Immature natural killer cell (primary cell): Measurements from ENCODE around the gene CDHR3. TPM values are rescaled to one million over a fixed set of nuclear protein-coding genes. Genes with fewer than 3 reads are reported as not detected.
A peak's percentile ranks its signal among the peaks of the same experiment; 100 is the strongest.

ENCODE experiments used
- DNase-seq, 3 donors: peaks; one replicate each; pipeline ENCODE4 v3.0.0; 2022; ENCODE audit warnings: mixed read lengths in 1 of 3
- H3K27ac Mint-ChIP-seq, 6 donors: one replicate each; pipeline ENCODE4 v1.8.0; 2020; ENCODE audit warnings: mixed read lengths in 6 of 6, mild to moderate bottlenecking in 5 of 6, inconsistent platforms in 4 of 6, moderate library complexity in 3 of 6
- H3K27me3 Mint-ChIP-seq, 3 donors: one replicate each; pipeline ENCODE4 v1.8.0; 2020 to 2021; ENCODE audit warnings: low read depth in 3 of 3, mild to moderate bottlenecking in 3 of 3, mixed read lengths in 3 of 3, moderate library complexity in 3 of 3, inconsistent platforms in 1 of 3
- H3K36me3 Mint-ChIP-seq, 3 donors: one replicate each; pipeline ENCODE4 v1.8.0; 2020; ENCODE audit warnings: mixed read lengths in 3 of 3, inconsistent platforms in 2 of 3, mild to moderate bottlenecking in 2 of 3
- H3K4me1 Mint-ChIP-seq, 2 donors: one replicate each; pipeline ENCODE4 v1.8.0; 2020; ENCODE audit warnings: inconsistent platforms in 2 of 2, mild to moderate bottlenecking in 2 of 2, mixed read lengths in 2 of 2, moderate library complexity in 1 of 2
- H3K4me3 Mint-ChIP-seq, 5 donors: one replicate each; pipeline ENCODE4 v1.8.0; 2020; ENCODE audit warnings: mild to moderate bottlenecking in 5 of 5, mixed read lengths in 5 of 5, inconsistent platforms in 3 of 5, moderate library complexity in 3 of 5
- H3K9me3 Mint-ChIP-seq, 6 donors: one replicate each; pipeline ENCODE4 v1.8.0; 2020; ENCODE audit warnings: mild to moderate bottlenecking in 6 of 6, mixed read lengths in 6 of 6, inconsistent platforms in 4 of 6, moderate library complexity in 3 of 6
- polyA plus RNA-seq, 3 donors: library from polyadenylated mRNA; unstranded; fragments of 300-500 nt; fragmentation: Illumina TruSeq; gene quantifications; one replicate each; pipeline ENCODE4 v1.2.3, GENCODE V29; 2021

Gene CDHR3
- 1 to 10 TPM; 1.2 to 3.4 (median 2.1) TPM for polyA plus RNA-seq

GRCh38 chr7:105963038-105963667 lies at the start of gene CDHR3:
TSS of gene CDHR3 (plus strand) at chr7:105963264. CDS start at chr7:105963319, 55 bp downstream.
- Mint-ChIP-seq H3K36me3 (peaks cover 0 to 8% (median 0%) of the 10 kb centered on the region in 3 donors), H3K4me1 (no peaks in the 10 kb centered on the region), H3K27me3 (peaks cover 0 to 5% (median 3%) of the 10 kb centered on the region in 3 donors), H3K4me3 (no peak within 1 kb of the TSS), H3K9me3 (peaks cover 0 to 1% (median 0%) of the 10 kb centered on the region in 6 donors), H3K27ac (no peak within 1 kb of the TSS)
- no peak for DNase-seq

- H3K4me3 Mint-ChIP-seq: no peak overlapping the region
- peaks cover 32 to 54% (median 52%) of the 10 kb centered on the region in 3 donors for H3K36me3 Mint-ChIP-seq
- no peak overlapping the region for H3K27ac Mint-ChIP-seq
- no peaks in the 10 kb centered on the region for H3K4me1 Mint-ChIP-seq
- H3K27me3 Mint-ChIP-seq: peaks cover 0 to 1% (median 0%) of the 10 kb centered on the region in 3 donors
- DNase-seq: no peak
- H3K9me3 Mint-ChIP-seq: peaks cover 0 to 2% (median 0%) of the 10 kb centered on the region in 6 donors
Observed at GRCh38 chr7:105913947-105914346, 49.1 kb upstream of the CDHR3 start.

GRCh38 chr7:105916603-105917002 lies 46.5 kb upstream of the CDHR3 start:
- peaks cover 26 to 53% (median 49%) of the 10 kb centered on the region in 3 donors for H3K36me3 Mint-ChIP-seq
- DNase-seq: no peak
- peaks cover 0 to 2% (median 0%) of the 10 kb centered on the region in 6 donors for H3K9me3 Mint-ChIP-seq
- H3K4me1 Mint-ChIP-seq: peaks cover 13 to 15% of the 10 kb centered on the region in 2 donors
- no peak overlapping the region for H3K4me3 Mint-ChIP-seq
- no peaks in the 10 kb centered on the region for H3K27me3 Mint-ChIP-seq
- no peak overlapping the region for H3K27ac Mint-ChIP-seq

GRCh38 chr7:105917659-105918058 lies 45.4 kb upstream of the CDHR3 start:
- Mint-ChIP-seq H3K4me3 (no peak overlapping the region), H3K27me3 (no peaks in the 10 kb centered on the region), H3K9me3 (peaks cover 0 to 2% (median 0%) of the 10 kb centered on the region in 6 donors), H3K4me1 (peaks cover 13 to 15% of the 10 kb centered on the region in 2 donors), H3K27ac (no peak overlapping the region), H3K36me3 (peaks cover 20 to 44% (median 42%) of the 10 kb centered on the region in 3 donors)
- no peak for DNase-seq

GRCh38 chr7:105920766-105921165 lies 42.3 kb upstream of the CDHR3 start:
- Mint-ChIP-seq H3K36me3 (peaks cover 29 to 60% (median 50%) of the 10 kb centered on the region in 3 donors), H3K4me1 (peaks cover 27 to 34% of the 10 kb centered on the region in 2 donors), H3K27ac (no peak overlapping the region), H3K4me3 (no peak overlapping the region), H3K27me3 (peaks cover 0 to 2% (median 0%) of the 10 kb centered on the region in 3 donors), H3K9me3 (peaks cover 0 to 2% (median 0%) of the 10 kb centered on the region in 6 donors)
- peak; percentile 12 to 24 (median 21) for DNase-seq

- DNase-seq: peak in 1 of 3 donors; percentile 9
- H3K9me3 Mint-ChIP-seq: no peaks in the 10 kb centered on the region
- H3K36me3 Mint-ChIP-seq: peaks cover 16 to 57% (median 49%) of the 10 kb centered on the region in 3 donors
- H3K4me1 Mint-ChIP-seq: peaks cover 25 to 36% of the 10 kb centered on the region in 2 donors
- H3K27me3 Mint-ChIP-seq: peaks cover 0 to 3% (median 2%) of the 10 kb centered on the region in 3 donors
- H3K27ac Mint-ChIP-seq: peak overlapping the region; percentile 29 to 65 (median 44)
- no peak overlapping the region for H3K4me3 Mint-ChIP-seq
Observed at GRCh38 chr7:105924945-105925344, 38.1 kb upstream of the CDHR3 start.

GRCh38 chr7:105926131-105926530 lies 36.9 kb upstream of the CDHR3 start:
- no peak overlapping the region for H3K27ac Mint-ChIP-seq
- peaks cover 16 to 55% (median 52%) of the 10 kb centered on the region in 3 donors for H3K36me3 Mint-ChIP-seq
- DNase-seq: no peak
- peaks cover 15 to 24% of the 10 kb centered on the region in 2 donors for H3K4me1 Mint-ChIP-seq
- H3K4me3 Mint-ChIP-seq: no peak overlapping the region
- H3K9me3 Mint-ChIP-seq: no peaks in the 10 kb centered on the region
- peaks cover 0 to 3% (median 2%) of the 10 kb centered on the region in 3 donors for H3K27me3 Mint-ChIP-seq

- H3K36me3 Mint-ChIP-seq: peaks cover 7 to 55% (median 45%) of the 10 kb centered on the region in 3 donors
- H3K27ac Mint-ChIP-seq: no peak overlapping the region
- no peaks in the 10 kb centered on the region for H3K9me3 Mint-ChIP-seq
Observed at GRCh38 chr7:105931179-105931578, 31.9 kb upstream of the CDHR3 start.

GRCh38 chr7:105932835-105933477 lies 30.1 kb upstream of the CDHR3 start:
- no peak for DNase-seq
- Mint-ChIP-seq H3K4me3 (no peak overlapping the region), H3K4me1 (no peaks in the 10 kb centered on the region), H3K27me3 (peaks cover 0 to 3% (median 1%) of the 10 kb centered on the region in 3 donors), H3K9me3 (no peaks in the 10 kb centered on the region), H3K27ac (no peak overlapping the region), H3K36me3 (peaks cover 3 to 39% (median 39%) of the 10 kb centered on the region in 3 donors)

More at GRCh38 chr7:105931179-105931578, 31.9 kb upstream of the CDHR3 start:
- no peak for DNase-seq
- Mint-ChIP-seq H3K4me1 (peaks cover 0 to under 1% of the 10 kb centered on the region in 2 donors), H3K4me3 (no peak overlapping the region), H3K27me3 (peaks cover 0 to 3% (median 1%) of the 10 kb centered on the region in 3 donors)

- Mint-ChIP-seq H3K27me3 (peaks cover 0 to 1% (median 0%) of the 10 kb centered on the region in 3 donors), H3K9me3 (no peaks in the 10 kb centered on the region), H3K4me3 (no peak overlapping the region), H3K27ac (no peak overlapping the region), H3K4me1 (no peaks in the 10 kb centered on the region), H3K36me3 (peaks cover 5 to 28% (median 26%) of the 10 kb centered on the region in 3 donors)
- DNase-seq: peak in 1 of 3 donors; percentile 4
Observed at GRCh38 chr7:105934572-105935185, 28.4 kb upstream of the CDHR3 start.

- H3K4me3 Mint-ChIP-seq: no peak overlapping the region
- no peak for DNase-seq
- peaks cover 0 to 1% (median 0%) of the 10 kb centered on the region in 3 donors for H3K27me3 Mint-ChIP-seq
- no peak overlapping the region for H3K27ac Mint-ChIP-seq
- H3K9me3 Mint-ChIP-seq: no peaks in the 10 kb centered on the region
- H3K4me1 Mint-ChIP-seq: no peaks in the 10 kb centered on the region
- H3K36me3 Mint-ChIP-seq: peaks cover 4 to 24% (median 23%) of the 10 kb centered on the region in 3 donors
Observed at GRCh38 chr7:105935250-105935649, 27.8 kb upstream of the CDHR3 start.

GRCh38 chr7:105937411-105937810 lies 25.7 kb upstream of the CDHR3 start:
- H3K4me3 Mint-ChIP-seq: no peak overlapping the region
- H3K27ac Mint-ChIP-seq: no peak overlapping the region
- DNase-seq: no peak
- no peaks in the 10 kb centered on the region for H3K27me3 Mint-ChIP-seq
- H3K36me3 Mint-ChIP-seq: peaks cover 4 to 15% (median 12%) of the 10 kb centered on the region in 3 donors
- H3K4me1 Mint-ChIP-seq: no peaks in the 10 kb centered on the region
- no peaks in the 10 kb centered on the region for H3K9me3 Mint-ChIP-seq

- H3K36me3 Mint-ChIP-seq: peaks cover 0 to 14% (median 4%) of the 10 kb centered on the region in 3 donors
- H3K27ac Mint-ChIP-seq: no peak overlapping the region
- no peaks in the 10 kb centered on the region for H3K9me3 Mint-ChIP-seq
- no peak for DNase-seq
- H3K4me3 Mint-ChIP-seq: no peak overlapping the region
- H3K27me3 Mint-ChIP-seq: no peaks in the 10 kb centered on the region
- no peaks in the 10 kb centered on the region for H3K4me1 Mint-ChIP-seq
Observed at GRCh38 chr7:105940109-105940508, 23.0 kb upstream of the CDHR3 start.

- H3K27ac Mint-ChIP-seq: no peak overlapping the region
- DNase-seq: no peak
- peaks cover 0 to 1% (median 0%) of the 10 kb centered on the region in 3 donors for H3K27me3 Mint-ChIP-seq
- H3K36me3 Mint-ChIP-seq: peaks cover 0 to 16% (median 4%) of the 10 kb centered on the region in 3 donors
- no peaks in the 10 kb centered on the region for H3K9me3 Mint-ChIP-seq
- H3K4me3 Mint-ChIP-seq: no peak overlapping the region
- H3K4me1 Mint-ChIP-seq: no peaks in the 10 kb centered on the region
Observed at GRCh38 chr7:105941596-105941995, 21.5 kb upstream of the CDHR3 start.
